UCSD-AML1 (cell line): ENCODE data around the gene PCBP4.

Experiments used
- DNase-seq: peaks from one replicate; lab custom pipeline; 2025; ENCODE audit not compliant: unreplicated experiment; lab: John Stamatoyannopoulos, UW

The PCBP4 gene

GRCh38 chr3:51967384-51968169, at the start of gene PCBP4:
Gene PCBP4, minus strand, starts transcription at chr3:51967454. Its CDS starts 6,214 bp downstream, at chr3:51961240.
- no peak for DNase-seq

GRCh38 chr3:52015438-52016228, 48.4 kb upstream of the PCBP4 start:
- DNase-seq: no peak

DNA sequence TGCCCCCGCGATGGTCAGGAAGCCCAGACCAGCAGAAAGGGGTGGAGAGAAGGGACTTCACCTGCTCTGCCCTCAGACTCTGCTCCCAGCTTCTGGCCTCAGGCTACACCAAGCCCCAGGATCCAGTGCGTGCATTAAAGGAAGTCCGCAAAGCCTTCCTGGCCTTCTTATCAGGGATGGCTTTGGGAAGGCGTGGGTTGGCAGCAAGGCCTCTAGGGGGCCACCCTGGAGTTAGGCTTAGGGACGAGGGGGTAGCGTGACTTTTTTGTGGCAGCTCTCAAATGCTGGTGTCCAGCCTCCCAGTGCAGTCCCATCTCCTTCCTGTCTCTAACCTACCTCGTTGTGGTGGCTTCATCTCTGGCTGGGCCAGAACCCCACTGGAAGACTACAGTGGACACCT, 47.4 kb upstream of the PCBP4 start:
- DNase-seq: peak; percentile 63

DNA sequence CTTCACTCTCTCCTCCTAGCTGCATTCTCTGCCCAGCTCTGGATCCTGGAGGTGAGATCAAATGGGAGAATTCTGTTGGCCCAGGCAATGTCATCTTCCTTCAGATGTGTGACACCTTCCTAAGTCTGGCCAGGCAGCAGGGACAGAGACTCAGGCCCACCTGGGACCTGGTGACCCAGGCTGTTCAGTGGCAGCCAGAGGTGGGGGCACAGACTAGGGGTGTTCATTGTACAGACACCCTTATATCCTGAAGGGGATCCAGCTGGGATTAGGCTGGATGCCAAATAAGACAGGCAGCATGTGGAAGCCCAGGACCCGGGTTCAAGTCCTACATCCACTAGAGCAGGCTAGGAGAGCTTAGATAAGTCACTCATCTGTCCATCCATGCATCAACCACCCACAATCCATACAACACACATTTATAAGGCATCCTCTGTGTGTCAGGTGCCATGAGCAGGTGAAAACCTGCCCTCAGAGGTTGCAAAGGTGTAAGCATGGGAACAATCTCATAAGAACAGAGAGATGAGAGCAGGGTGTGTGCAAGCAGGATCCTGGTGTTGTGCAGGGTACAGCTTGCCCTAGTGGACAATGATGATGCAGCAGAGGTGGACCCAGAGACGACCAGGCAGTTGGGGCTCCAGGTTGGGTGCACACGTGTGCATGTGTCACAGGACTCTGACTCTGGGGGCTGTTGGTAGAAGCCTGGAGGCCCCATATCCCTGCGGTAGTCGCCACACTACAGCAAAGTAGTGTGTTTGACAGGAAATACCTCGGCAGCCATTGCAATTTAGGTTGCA, 46.7 kb upstream of the PCBP4 start:
- no peak for DNase-seq

- no peak for DNase-seq
Measured at GRCh38 chr3:52012699-52013098, 45.4 kb upstream of the PCBP4 start.

DNA sequence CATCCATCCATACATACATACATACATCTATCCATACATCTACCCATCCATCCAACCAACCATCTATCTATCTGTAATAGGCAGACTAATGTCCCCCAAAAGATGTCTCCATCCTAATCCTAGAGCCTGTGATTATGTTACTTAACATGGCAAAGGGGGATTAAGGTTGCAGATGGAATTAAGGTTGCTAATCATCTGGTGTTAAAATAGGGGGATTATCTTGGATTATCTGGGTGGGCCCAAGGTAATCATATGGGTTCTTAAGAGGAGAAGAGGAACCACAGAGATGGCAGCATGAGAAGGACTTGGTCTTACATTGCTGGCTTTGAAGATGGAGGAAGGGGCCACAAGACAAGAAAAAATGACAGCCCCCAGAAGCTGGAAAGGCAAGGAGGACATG, 43.2 kb upstream of the PCBP4 start:
- DNase-seq: no peak

DNA sequence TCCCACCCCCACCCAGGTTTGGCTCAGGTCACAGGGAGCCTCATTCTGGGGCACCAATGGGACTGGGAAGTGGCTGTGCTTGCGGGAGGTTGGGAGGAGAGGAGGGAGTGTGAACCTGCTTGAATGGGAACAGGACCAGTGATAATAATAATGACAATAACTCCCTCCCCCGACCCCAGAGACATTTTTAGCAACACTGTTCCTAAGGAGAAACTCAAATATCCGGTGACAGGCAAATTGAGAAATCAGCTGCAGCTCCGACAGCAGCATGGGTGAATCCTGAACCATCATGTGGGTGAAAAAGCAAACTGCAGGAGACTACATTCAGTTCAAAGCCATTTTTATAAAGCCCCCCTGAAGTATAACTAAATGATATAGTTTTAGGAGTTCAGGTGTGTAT, 40.0 kb upstream of the PCBP4 start:
- DNase-seq: no peak

DNA sequence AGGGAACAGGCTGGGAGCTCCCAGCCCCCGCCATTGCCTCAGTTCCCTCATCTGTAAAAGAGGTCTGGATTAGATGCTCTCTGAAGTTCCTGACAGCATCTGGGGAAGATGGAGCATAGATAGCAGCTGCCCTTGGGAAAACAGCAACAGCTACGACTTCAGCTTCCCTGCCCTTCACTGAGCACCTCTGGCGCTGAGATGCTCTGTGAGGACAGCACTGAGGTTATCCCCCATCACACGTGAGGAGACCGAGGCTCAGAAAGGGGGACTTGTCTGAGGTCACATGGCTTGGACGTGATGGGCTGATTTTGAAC, 39.5 kb upstream of the PCBP4 start:
- DNase-seq: no peak

DNA sequence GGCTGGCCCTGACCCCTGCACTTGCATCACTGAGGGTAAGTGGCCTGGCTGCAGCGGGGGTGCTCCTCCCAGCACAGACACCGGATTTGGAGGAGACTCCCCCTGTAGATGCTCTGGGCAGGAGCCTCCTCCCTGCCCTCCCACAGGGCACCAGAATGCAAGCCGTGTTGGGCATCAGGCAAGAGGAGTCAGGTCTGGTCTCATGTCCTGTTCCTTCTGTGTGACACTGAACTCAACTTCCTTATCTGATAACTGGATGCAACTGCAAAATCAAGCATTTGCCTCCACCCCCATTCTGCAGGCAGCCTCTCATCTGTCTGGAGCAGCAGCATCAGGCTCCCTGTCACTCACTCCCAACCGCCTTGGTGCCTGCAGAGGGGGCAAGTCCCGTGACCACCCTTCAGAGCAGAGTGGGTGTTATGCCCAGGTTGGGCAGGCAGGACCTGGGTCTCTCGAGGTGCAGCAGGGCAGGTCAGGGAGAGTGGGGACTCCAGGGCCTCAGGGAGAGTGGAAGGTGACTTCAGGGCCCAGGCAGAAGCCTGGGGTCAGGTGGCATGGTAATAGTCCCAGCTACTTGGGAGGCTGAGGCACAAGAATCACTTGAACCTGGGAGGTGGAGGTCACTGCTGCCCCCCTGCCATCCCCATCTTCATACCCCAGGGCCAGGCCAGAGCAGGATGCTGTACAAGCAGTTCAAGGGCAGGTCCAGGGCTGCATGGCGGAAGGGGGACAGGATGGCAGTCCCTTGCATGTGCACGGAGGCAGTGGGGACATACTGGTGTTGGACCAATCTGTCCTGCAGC, 39.0 kb upstream of the PCBP4 start:
- DNase-seq: peak; percentile 63

DNA sequence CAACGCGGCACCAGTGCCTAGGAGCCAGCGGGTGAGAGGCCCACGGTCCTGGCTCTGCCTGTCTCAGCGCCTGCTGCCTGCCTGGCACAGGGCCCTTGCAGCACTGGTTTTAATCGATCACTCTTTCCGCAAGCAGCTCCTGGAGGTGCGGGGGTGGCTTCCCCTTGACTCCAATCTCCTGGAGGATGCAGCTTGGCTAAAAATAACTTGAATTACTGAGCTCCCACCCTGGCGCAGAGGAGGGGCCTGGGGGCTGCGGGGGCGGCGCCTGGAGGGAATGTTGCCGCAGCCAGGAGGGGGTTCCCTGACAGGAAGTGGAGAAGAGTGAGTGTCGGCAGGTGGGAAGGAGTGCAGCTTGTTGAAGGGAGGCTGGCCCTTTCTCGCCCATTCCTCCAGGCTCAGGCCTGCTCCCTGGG, 38.3 kb upstream of the PCBP4 start:
- peak; percentile 69 for DNase-seq

DNA sequence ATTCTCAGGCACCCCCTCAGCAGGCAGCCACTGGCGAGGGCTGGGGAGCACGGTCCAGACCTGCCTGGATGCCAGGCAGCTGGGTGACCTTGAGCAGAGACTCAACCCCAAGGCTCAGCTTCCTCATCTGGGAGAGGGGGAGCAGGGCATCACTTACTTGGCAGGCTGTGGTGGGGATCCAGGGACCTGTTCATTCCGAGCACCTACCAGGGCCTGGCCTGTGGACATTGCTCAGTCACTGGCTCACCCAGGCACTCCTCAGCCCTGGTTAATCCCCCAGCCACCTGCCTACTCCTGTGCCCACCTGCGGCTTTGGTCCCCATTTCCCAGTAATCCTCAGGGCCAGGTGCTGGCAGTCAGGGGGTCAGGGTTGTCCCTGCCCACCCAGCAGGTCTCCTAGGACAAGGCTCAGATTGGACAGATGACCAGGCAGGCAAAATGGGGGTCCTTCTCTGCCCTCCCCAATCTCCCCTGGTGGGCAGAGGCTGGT, 37.7 kb upstream of the PCBP4 start:
- DNase-seq: no peak

GRCh38 chr3:52004163-52004787, 37.0 kb upstream of the PCBP4 start:
- peak; percentile 61 for DNase-seq

DNA sequence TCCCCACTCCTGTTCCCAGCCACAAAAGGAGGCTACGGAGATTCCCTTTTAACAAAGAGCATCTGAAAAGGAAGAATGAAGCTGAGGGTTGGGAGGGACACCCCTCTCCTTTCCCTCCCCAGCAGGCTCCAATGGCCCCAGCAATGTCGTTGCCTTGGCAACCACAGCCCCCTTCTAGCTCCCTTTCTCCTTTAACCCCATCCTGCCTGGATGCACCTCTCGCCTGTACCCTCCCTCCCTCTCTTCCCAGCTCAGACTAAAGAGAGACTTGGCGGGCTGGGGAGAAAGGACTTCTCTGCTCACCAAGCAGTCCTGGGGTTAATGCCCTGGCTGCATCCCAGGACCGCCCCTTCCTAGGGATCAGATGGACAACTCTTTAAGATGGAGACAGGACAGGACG, 35.5 kb upstream of the PCBP4 start:
- DNase-seq: no peak

DNA sequence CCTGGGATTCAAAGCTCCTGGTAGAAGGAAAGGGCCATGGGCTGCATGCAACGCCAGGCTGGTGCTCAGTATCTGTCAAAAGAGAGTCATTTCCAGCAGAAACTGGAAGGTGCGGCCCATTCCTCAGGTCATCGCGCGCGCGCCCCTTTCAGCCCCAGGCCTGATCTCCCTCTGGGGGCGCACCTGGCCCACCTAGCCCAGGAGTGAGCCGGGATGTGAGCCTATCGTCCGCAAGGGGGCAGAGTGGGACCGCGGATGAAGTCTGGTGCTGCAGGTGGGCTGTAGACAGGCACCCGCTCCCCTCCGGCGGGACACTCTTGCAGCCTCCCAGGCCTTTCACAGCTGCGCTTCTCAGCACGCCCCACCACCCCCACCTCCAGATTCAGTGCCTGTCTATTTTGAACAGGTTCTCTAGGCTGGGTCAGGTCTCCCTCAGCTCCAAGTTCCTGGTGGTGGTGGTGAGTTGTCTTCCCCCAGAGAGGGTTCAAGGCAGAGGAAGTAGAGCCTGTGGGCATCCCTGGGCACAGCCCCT, 34.3 kb upstream of the PCBP4 start:
- peak; percentile 79 for DNase-seq

GRCh38 chr3:51999846-52000245, 32.6 kb upstream of the PCBP4 start:
- DNase-seq: no peak

- DNase-seq: no peak
Measured at GRCh38 chr3:51998774-51999173, 31.5 kb upstream of the PCBP4 start.

- DNase-seq: no peak
Measured at GRCh38 chr3:51997935-51998596, 30.8 kb upstream of the PCBP4 start.

DNA sequence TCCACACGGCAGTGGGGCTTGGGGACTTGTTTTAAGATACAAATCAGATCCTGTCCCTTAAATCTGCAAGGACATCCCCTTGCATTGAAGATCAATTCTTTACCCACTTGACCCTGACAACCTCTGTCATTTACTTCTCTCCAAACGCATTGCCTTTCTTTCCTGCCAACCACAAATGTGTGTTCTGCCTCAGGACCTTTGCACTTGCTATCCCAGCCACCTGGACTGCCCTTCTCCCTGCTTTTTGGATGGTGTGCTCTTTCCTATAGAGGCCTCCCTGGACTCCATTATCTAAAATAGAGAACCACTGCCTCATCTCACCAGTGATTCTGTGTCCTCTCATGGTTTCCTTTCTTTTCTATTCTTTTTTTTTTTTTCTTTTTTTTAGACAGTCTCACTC, 29.9 kb upstream of the PCBP4 start:
- no peak for DNase-seq

DNA sequence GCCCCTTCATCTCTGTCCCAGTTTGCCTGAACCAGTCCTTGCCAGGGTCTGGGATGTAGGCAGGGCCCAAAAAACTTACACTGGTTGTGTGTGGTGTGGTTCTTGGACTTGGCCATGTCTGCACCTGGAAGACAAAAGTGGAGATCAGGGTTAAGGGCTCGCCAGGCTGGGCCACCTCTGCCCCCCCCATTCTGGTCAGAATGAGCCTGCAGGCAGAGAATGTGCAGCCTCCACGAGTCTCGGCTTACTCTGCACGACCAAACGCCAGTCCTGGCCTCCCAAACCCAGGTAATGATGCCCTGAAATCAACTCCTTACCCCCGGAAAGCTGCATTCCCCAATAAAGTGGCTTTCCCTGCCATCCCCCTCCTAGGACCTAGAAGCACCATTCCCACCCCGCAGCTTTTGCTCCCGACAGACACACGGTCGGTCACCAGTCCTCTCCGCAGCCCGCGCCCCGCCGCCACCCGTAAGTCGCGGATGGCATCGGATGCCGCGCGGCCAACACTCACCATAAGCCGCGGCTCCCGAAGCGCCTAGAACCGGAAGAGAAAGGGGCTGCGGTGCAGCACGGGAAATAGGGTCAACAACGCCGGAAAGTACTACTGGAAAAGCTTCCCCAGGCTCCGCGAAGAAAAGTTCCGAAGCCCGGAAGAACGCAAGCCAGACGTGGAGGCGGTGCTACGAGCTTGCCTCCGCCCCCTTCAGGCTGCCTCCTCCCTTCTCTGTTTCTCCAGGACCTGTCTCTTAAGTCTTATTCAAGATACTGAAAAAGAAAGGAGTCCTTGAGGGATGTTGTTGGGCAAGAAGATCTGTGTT, 28.3 kb upstream of the PCBP4 start, which contains the start of gene RPL29:
TSS of gene RPL29 (minus strand) at position 550 of the 818 bp plus-strand sequence. CDS start at position 116, 434 bp downstream.
- peak; percentile 93 for DNase-seq
